Measurements from ENCODE around the gene GTF3C4.

DNA sequence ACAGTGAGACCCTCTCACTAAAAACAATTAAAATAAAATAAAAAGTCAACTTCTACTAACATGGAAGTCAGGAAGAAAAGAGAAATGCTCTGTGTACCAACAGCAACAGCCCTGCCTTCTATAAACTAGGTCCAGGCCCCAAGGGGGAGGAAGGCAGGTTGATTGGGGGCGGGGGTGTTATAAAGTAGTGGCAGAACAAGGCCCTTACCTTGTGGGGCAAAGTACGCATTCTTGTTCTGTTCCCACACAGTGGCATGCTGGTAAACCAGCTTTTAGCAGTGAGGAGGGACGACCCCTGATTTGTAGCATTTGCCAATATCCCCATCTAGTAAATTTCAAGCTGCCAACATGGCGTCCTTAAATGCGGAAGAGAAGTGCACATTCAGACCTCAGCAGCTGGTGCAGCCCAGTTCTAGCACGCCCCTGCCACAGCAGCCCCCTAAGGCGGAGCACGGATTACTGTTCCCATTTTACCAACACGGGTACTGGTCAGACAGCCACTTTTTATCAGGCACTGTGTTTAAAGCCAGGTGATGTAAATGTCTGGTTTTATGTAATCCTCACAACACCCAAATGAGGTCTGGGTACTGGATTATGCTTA, 69.5 kb downstream of the GTF3C4 start:
- no peak for TF ChIP-seq EZH2 (IDR thresholded peaks at IDR 0.05)
- TF ChIP-seq POLR2AphosphoS5 (IDR thresholded peaks at IDR 0.05; ENCODE audit: borderline replicate concordance, low read depth, low read length), result no peak
- no peak for TF ChIP-seq FOXP2 (optimal IDR thresholded peaks at IDR 0.05; ENCODE audit: control extremely low read depth, extremely low read length, insufficient read depth)

All from SK-N-MC (cell line).